Measurements from ENCODE around the gene VTI1A.

DNA sequence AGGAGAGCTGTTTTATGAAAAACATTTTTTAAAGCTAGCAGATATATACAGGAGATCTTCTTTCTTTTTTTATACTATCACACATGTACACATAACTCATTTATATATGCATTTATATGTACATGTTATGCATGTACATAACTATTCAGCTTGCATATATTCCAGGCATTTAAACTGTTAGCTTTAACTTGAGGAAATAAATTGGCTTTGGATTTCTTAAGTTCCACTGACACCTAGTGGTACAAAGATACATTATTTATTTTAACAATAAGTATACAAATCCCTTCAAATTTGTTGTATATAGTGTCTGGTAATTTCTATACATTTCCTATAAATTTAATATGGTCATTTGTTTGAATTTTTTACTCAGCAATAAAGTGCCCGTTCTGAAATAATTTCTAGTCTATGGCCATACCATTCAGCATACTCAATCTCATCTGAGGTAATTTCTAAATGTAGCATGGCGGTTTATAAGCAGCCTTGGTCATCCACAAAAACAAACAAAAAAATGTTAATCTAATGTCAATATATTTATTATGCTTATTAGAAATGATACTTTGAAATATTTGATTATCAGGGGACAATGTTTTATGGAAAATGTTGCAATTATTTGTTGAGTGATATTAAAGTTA lies 11.9 kb upstream of the VTI1A start:
- TF ChIP-seq CTCF (IDR thresholded peaks at IDR 0.05) (peak in 4 of 6 experiments; percentile 25 to 51 (median 44)), POLR2A (IDR thresholded peaks at IDR 0.05) (no peak)

Measured in thyroid gland (tissue), 4 donors.